Gastrocnemius medialis (tissue), 4 donors: ENCODE results near the gene SERPINE1. TPM values are rescaled to one million over a fixed set of nuclear protein-coding genes. Genes with fewer than 3 reads are reported as not detected.
"Not testable (repeated sequence)": the region's sequence is repeated elsewhere in the genome, so short reads cannot be mapped to it uniquely, and the experiment has no call there.

Experiments
- ATAC-seq, 2 donors: fragments of 150-250 bp; one replicate each; pipeline ENCODE4 v1.9.1; 2016
- DNase-seq, 2 donors: peaks; one replicate each; pipeline ENCODE4 v3.0.0-alpha.2; 2019
- H3K27ac ChIP-seq, 4 donors: fragments of 200-600 bp; sonication (generic); 1 replicate in 1 of 4; 2 replicates in 3 of 4; pipeline ENCODE4 v1.5.1; 2016 to 2018; ENCODE audit warnings: mild to moderate bottlenecking in 2 of 4, moderate library complexity in 1 of 4
- H3K27me3 ChIP-seq, 3 donors: fragments of 200-600 bp; sonication (generic) in 2 of 3; 1 replicate in 1 of 3; 2 replicates in 2 of 3; pipeline versions ENCODE4 v1.5.1 to v1.6.0; 2016 to 2019; ENCODE audit warnings: mild to moderate bottlenecking in 1 of 3, moderate library complexity in 1 of 3
- H3K36me3 ChIP-seq, 2 donors: fragments of 200-600 bp; sonication (generic) in 1 of 2; one replicate each; pipeline ENCODE4 v1.5.1; 2017 to 2018
- H3K4me1 ChIP-seq, 2 donors: fragments of 200-600 bp; sonication (generic) in 1 of 2; one replicate each; pipeline ENCODE4 v1.5.1; 2016 to 2017; ENCODE audit warnings: mild to moderate bottlenecking in 2 of 2
- H3K4me3 ChIP-seq, 4 donors: fragments of 200-600 bp; sonication (generic) in 3 of 4; 1 replicate in 1 of 4; 2 replicates in 3 of 4; pipeline ENCODE4 v1.5.1; 2016 to 2019; ENCODE audit warnings: mild to moderate bottlenecking in 2 of 4
- H3K9me3 ChIP-seq, 3 donors: fragments of 200-600 bp; sonication (generic) in 2 of 3; 1 replicate in 1 of 3; 2 replicates in 2 of 3; pipeline ENCODE4 v1.5.1; 2016 to 2019
- POLR2A ChIP-seq, 2 donors: fragments of 450-650 bp; IDR thresholded peaks; one replicate each; pipeline ENCODE4 v1.6.1; 2017; ENCODE audit warnings: antibody characterized with exemption in 2 of 2, mild to moderate bottlenecking in 2 of 2, moderate library complexity in 2 of 2
- in situ Hi-C, 4 donors: fragments of 200-750 bp; cut with MboI; loops; one replicate each; pipeline versions ENCODE4 v1.15.0 to v1.8.0; 2017; ENCODE audit warnings: low sequenced_read_pairs in 4 of 4
- intact Hi-C: fragments of 100-400 bp; cut with DNase I; formaldehyde crosslinking; loops from one replicate; pipeline ENCODE4 v1.15.1; 2023; ENCODE audit warnings: low total_unique reads
- total RNA-seq, 4 donors: library from RNA; depleted of rRNA; stranded (reverse); fragments of >200 nt; gene quantifications; one replicate each; pipeline versions ENCODE4 v1.1.0 to v1.2.3, GENCODE V29; 2016
- TF ChIP-seq, protein P1 (sequence below), 5 experiments: fragments of 450-650 bp in 3 of 5; fragments of 200-600 bp in 2 of 5; sonication (generic) in 2 of 5; IDR thresholded peaks in 4 of 5; conservative IDR thresholded peaks in 1 of 5; 1 replicate in 4 of 5; 2 replicates in 1 of 5; pipeline ENCODE4 v1.5.1; 2016 to 2019; ENCODE audit warnings: antibody characterized with exemption in 5 of 5, mild to moderate bottlenecking in 3 of 5, moderate library complexity in 3 of 5

The SERPINE1 gene
- total RNA-seq, 4 donors from 2014 or later = 5.9 to 21.7 (median 12.3) TPM

DNA sequence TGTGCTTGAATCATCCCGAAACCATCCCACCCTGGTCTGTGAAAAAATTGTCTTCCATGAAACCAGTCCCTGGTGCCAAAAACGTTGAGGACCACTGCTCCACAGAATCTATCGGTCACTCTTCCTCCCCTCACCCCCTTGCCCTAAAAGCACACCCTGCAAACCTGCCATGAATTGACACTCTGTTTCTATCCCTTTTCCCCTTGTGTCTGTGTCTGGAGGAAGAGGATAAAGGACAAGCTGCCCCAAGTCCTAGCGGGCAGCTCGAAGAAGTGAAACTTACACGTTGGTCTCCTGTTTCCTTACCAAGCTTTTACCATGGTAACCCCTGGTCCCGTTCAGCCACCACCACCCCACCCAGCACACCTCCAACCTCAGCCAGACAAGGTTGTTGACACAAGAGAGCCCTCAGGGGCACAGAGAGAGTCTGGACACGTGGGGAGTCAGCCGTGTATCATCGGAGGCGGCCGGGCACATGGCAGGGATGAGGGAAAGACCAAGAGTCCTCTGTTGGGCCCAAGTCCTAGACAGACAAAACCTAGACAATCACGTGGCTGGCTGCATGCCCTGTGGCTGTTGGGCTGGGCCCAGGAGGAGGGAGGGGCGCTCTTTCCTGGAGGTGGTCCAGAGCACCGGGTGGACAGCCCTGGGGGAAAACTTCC is 784 bp upstream of the SERPINE1 start:
- intact Hi-C loops (no loop called here), in situ Hi-C loops (no loop called here)
- Histone ChIP-seq H3K36me3 (no peaks in the 10 kb centered on the region), H3K27me3 (peaks cover 9 to 22% (median 19%) of the 10 kb centered on the region in 3 donors), H3K9me3 (no peaks in the 10 kb centered on the region), H3K4me3 (peak overlapping the region; percentile 18 to 48 (median 34)), H3K4me1 (peaks cover 21 to 22% of the 10 kb centered on the region in 2 donors), H3K27ac (peak overlapping the region; percentile 68 to 82 (median 75))
- DNase-seq = peak; percentile 16 to 56
- TF ChIP-seq, protein P1, sequence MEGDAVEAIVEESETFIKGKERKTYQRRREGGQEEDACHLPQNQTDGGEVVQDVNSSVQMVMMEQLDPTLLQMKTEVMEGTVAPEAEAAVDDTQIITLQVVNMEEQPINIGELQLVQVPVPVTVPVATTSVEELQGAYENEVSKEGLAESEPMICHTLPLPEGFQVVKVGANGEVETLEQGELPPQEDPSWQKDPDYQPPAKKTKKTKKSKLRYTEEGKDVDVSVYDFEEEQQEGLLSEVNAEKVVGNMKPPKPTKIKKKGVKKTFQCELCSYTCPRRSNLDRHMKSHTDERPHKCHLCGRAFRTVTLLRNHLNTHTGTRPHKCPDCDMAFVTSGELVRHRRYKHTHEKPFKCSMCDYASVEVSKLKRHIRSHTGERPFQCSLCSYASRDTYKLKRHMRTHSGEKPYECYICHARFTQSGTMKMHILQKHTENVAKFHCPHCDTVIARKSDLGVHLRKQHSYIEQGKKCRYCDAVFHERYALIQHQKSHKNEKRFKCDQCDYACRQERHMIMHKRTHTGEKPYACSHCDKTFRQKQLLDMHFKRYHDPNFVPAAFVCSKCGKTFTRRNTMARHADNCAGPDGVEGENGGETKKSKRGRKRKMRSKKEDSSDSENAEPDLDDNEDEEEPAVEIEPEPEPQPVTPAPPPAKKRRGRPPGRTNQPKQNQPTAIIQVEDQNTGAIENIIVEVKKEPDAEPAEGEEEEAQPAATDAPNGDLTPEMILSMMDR (IDR thresholded peaks at IDR 0.05 in 4 of 5, conservative IDR thresholded peaks at IDR 0.05 in 1 of 5) = no peak
- TF ChIP-seq POLR2A (IDR thresholded peaks at IDR 0.05) = no peak
- peak; percentile 7 to 8 for ATAC-seq

DNA sequence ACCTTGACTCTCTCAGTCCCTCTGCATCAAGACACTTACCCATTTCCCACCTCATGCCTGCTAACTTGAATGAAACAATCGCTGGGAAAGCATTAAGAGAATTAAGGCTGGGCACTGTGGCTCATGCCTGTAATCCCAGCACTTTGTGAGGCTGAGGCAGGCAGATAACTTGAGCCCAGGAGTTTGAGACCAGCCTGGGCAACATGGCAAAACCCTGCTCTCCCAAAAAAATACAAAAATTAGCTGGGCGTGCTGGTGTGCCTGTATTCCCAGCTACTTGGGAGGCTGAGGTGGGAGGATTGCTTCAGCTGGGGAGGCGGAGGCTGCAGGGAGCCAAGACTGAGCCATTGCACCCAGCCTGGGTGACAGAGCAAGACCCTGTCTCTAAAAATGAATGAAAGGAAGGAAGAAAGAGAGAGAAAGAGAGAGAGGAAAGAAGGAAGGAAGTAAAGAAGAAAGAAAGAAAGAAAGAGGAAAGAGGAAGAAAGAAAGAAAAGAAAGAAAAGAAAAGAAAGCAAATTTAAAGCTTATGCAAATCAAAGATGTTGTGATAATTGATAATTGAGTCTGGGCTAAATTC is 646 bp downstream of the SERPINE1 start:
- Histone ChIP-seq H3K4me3 (peak overlapping the region; percentile 23 to 48 (median 38)), H3K36me3 (no peaks in the 10 kb centered on the region), H3K27ac (peak overlapping the region; percentile 33 to 82 (median 75)), H3K9me3 (no peaks in the 10 kb centered on the region), H3K4me1 (peaks cover 13 to 18% of the 10 kb centered on the region in 2 donors), H3K27me3 (peaks cover 9 to 22% (median 19%) of the 10 kb centered on the region in 3 donors)
- TF ChIP-seq, protein P1 (IDR thresholded peaks at IDR 0.05 in 4 of 5, conservative IDR thresholded peaks at IDR 0.05 in 1 of 5) = no peak
- no peak for TF ChIP-seq POLR2A (IDR thresholded peaks at IDR 0.05)
- in situ Hi-C loops = no loop called here
- DNase-seq (no peak), ATAC-seq (no peak)
- intact Hi-C loops = no loop called here

DNA sequence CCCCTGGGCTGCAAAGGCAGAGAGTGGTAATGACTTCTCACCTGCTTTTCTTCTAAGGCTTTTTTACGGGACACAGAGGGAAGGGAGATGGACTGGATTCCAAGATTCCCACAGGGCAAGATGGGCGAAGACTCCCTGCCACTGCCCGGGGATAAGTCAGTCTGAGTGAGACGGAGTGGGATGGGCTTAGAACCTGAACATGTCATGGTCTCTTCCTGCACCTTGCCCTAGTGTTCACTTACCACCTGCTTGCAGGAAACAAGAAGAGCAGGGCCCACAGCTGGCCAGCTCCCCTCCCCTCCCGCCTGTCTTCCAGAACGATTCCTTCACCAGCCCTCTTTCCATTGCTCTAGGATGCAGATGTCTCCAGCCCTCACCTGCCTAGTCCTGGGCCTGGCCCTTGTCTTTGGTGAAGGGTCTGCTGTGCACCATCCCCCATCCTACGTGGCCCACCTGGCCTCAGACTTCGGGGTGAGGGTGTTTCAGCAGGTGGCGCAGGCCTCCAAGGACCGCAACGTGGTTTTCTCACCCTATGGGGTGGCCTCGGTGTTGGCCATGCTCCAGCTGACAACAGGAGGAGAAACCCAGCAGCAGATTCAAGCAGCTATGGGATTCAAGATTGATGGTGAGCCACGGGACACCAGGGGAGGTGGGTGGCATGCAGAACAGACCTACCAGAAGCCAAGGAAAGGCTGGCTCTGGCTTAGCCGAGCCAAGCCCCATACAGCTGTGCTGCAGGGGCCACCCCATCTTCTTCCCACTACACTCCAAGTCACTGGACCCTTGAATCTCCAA is 1.3 kb downstream of the SERPINE1 start:
- intact Hi-C loops = no loop called here
- Histone ChIP-seq H3K9me3 (no peaks in the 10 kb centered on the region), H3K27me3 (peaks cover 9 to 22% (median 17%) of the 10 kb centered on the region in 3 donors), H3K4me3 (peak overlapping the region in 2 of 4 donors; percentile 43 to 48), H3K36me3 (no peaks in the 10 kb centered on the region), H3K27ac (peak overlapping the region in 2 of 4 donors; percentile 73 to 77), H3K4me1 (peaks cover 13 to 18% of the 10 kb centered on the region in 2 donors)
- in situ Hi-C loops = no loop called here
- TF ChIP-seq, protein P1 (IDR thresholded peaks at IDR 0.05 in 4 of 5, conservative IDR thresholded peaks at IDR 0.05 in 1 of 5) = no peak
- TF ChIP-seq POLR2A (IDR thresholded peaks at IDR 0.05) = no peak
- DNase-seq (no peak), ATAC-seq (no peak)

DNA sequence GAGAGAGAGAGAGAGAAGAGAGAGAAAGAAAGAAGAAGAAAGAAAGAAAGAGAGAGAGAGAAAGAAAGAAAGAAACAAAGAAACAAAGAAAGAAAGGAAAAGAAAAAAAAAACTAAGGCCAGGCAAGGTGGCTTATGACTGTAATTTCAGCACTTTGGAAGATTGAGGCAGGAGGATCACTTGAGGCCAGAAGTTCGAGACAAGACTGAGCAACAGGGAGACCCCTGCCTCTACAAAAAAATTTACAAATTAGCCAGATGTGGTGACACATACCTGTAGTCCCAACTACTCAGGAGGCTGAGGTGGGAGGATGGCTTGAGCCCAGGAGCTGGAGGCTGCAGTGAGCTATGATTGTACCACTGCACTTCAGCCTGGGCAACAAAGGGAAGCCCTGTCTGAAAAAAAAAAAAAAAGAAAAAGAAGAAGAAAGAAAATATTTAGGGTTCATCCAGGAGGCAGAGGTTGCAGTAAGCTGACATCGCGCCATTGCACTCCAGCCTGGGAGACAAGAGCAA is 2.8 kb downstream of the SERPINE1 start:
- TF ChIP-seq, protein P1 (IDR thresholded peaks at IDR 0.05 in 4 of 5, conservative IDR thresholded peaks at IDR 0.05 in 1 of 5) = no peak
- Histone ChIP-seq H3K36me3 (no peaks in the 10 kb centered on the region), H3K27ac (no peak overlapping the region), H3K27me3 (peaks cover 9 to 16% (median 14%) of the 10 kb centered on the region in 3 donors), H3K9me3 (no peaks in the 10 kb centered on the region), H3K4me1 (peaks cover 11 to 18% of the 10 kb centered on the region in 2 donors), H3K4me3 (no peak overlapping the region)
- ATAC-seq (no peak), DNase-seq (no peak)
- in situ Hi-C loops = loop anchor here in 1 of 4 donors (10.0 kb wide), 1 partner anchor 45 kb away; the partner anchor contains the start of gene TRIM56
- intact Hi-C loops = no loop called here

DNA sequence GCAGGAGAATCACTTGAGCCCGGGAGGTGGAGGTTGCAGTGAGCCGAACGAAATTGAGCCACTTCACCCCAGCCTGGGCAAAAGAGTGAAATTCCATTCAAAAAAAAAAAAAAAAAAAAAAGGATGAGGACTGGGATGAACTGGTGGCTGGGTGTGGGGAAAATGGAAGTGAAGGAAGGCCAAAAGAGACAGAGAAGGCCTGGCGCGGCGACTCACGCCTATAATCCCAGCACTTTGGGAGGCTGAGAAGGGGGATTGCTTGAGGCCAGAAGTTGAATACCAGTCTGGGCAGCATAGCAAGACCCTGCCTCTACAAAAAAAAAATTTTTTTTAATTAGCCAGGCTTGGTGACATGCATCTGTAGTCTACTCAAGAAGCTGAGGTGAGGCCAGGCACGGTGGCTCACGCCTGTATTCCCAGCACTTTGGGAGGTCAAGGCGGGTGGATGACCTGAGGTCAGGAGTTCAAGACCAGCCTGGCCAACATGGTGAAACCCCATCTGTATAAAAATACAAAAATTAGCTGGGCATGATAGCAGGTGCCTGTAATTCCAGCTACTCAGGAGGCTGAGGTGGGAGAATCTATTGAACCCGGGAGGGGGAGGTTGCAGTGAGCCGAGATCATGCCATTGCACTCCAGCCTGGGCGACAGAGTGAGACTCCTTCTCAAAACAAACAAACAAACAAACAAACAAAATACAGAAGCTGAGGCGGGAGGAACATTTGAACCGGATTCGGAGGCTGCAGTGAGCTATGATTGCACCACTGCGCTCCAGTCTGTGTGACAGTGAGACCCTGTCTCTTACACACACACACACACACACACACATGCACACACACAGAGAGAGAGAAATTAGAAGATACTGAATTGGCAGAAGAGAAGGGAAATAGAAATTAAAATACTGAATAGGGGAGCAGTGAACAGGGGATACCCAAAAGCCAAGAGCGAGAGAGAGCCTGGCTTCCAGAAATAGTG is 6.0 kb downstream of the SERPINE1 start:
- DNase-seq, H3K27me3 ChIP-seq, H3K4me1 ChIP-seq, H3K4me3 ChIP-seq, H3K27ac ChIP-seq, intact Hi-C loops, H3K9me3 ChIP-seq, H3K36me3 ChIP-seq, ATAC-seq: not testable (repeated sequence)
- in situ Hi-C loops = loop anchor here in 1 of 4 donors (10.0 kb wide), 1 partner anchor 48 kb away; the partner anchor contains the start of gene TRIM56
